Nephron progenitor cell (in vitro differentiated cells): ENCODE results near the gene HOXA3.

Source experiments
- DNase-seq: peaks from one replicate; pipeline ENCODE4 v3.0.0; 2021
- H3K27ac Mint-ChIP-seq: 2 replicates; pipeline ENCODE4 v1.8.0; 2021; ENCODE audit warnings: mild to moderate bottlenecking, moderate library complexity, mixed read lengths
- H3K27me3 Mint-ChIP-seq: 2 replicates; pipeline ENCODE4 v1.8.0; 2021; ENCODE audit warnings: mild to moderate bottlenecking, low read depth, mixed read lengths; ENCODE audit not compliant: poor library complexity
- H3K36me3 Mint-ChIP-seq: 2 replicates; pipeline ENCODE4 v1.8.0; 2021; ENCODE audit warnings: low read depth, mixed read lengths
- H3K4me1 Mint-ChIP-seq: 2 replicates; pipeline ENCODE4 v1.8.0; 2021; ENCODE audit warnings: mixed read lengths
- H3K4me3 Mint-ChIP-seq: 2 replicates; pipeline ENCODE4 v1.8.0; 2021; ENCODE audit warnings: mild to moderate bottlenecking, moderate library complexity, mixed read lengths
- H3K9me3 Mint-ChIP-seq: 2 replicates; pipeline ENCODE4 v1.8.0; 2021; ENCODE audit warnings: mild to moderate bottlenecking, moderate library complexity, mixed read lengths
- TF ChIP-seq, protein P1 (sequence below): fragments of 200-600 bp; sonication (generic); IDR thresholded peaks from 2 replicates; pipeline ENCODE4 v1.5.0; 2021; ENCODE audit warnings: antibody characterized with exemption

Gene HOXA3

DNA sequence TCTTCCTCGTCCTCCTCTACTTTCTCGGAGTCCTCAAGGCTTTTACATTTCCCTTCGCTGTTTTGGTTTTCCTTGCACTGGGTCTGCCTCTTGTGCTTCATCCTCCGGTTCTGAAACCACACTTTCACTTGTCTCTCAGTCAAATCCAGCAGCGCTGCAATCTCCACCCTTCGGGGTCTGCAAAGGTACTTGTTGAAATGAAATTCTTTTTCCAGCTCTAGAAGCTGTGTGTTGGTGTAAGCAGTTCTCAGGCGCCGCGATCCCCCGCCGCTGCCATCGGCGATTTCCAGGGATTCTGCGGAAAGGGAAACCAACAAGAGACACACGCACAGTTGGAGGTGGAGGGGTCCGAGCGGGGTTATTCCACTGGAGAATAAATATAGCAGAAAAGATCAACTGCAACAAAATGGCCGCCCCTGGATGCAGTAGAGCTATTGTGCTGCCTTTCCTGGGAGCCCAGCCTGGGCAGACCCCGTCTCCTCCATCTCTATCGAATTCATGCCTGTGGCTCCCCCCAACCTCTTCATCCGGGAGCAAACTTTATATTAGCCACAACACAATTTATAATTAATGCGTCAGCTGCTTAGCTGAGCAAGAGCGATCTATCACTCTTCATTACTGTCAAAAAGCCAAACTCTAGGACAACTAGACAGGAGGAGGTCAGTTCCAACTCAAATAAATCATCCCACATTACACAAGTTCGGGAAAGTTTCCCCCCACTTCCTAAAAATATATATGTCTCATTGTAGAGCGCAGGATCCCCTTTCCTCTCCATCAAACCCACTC lies 51.0 kb downstream of the HOXA3 start:
- peak overlapping the region; percentile 100 for H3K27ac Mint-ChIP-seq
- peaks cover 72% of the 10 kb centered on the region for H3K4me1 Mint-ChIP-seq
- H3K4me3 Mint-ChIP-seq = peak overlapping the region; percentile 99

DNA sequence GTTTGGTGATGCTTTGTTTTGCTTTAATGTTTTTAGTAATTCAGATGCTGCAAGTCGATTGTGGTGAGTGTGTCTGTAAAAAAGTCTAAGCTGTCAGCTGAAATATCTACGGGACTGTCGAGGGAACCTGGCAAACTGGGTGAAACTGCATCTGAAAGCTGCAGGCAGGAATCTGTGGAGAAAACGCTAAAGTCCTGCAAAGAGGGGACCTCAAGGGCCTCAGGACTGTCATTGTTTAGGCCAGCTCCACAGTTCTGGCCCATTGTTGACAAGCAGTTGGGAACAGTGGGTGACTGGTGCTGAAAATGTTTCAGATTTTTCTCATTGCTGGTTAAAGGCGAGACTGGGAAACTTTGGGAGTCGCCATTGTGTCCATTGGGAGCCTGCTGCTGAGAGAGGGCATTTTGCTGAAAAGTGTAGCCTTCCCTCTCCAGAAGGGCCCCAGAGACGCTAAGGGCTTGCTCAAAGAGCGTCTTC lies 51.7 kb downstream of the HOXA3 start:
- Mint-ChIP-seq H3K4me1 (peaks cover 66% of the 10 kb centered on the region), H3K4me3 (peak overlapping the region; percentile 99), H3K36me3 (peaks cover 52% of the 10 kb centered on the region), H3K27ac (peak overlapping the region; percentile 100), H3K9me3 (no peaks in the 10 kb centered on the region), H3K27me3 (no peaks in the 10 kb centered on the region)
- DNase-seq = no peak
- TF ChIP-seq, protein P1, sequence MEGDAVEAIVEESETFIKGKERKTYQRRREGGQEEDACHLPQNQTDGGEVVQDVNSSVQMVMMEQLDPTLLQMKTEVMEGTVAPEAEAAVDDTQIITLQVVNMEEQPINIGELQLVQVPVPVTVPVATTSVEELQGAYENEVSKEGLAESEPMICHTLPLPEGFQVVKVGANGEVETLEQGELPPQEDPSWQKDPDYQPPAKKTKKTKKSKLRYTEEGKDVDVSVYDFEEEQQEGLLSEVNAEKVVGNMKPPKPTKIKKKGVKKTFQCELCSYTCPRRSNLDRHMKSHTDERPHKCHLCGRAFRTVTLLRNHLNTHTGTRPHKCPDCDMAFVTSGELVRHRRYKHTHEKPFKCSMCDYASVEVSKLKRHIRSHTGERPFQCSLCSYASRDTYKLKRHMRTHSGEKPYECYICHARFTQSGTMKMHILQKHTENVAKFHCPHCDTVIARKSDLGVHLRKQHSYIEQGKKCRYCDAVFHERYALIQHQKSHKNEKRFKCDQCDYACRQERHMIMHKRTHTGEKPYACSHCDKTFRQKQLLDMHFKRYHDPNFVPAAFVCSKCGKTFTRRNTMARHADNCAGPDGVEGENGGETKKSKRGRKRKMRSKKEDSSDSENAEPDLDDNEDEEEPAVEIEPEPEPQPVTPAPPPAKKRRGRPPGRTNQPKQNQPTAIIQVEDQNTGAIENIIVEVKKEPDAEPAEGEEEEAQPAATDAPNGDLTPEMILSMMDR = no peak

More for the DNA sequence above, 51.0 kb downstream of the HOXA3 start:
- DNase-seq = peak; percentile 52
- TF ChIP-seq, protein P1 = no peak
- H3K9me3 Mint-ChIP-seq = no peaks in the 10 kb centered on the region
- H3K36me3 Mint-ChIP-seq = peaks cover 57% of the 10 kb centered on the region
- H3K27me3 Mint-ChIP-seq = no peaks in the 10 kb centered on the region

DNA sequence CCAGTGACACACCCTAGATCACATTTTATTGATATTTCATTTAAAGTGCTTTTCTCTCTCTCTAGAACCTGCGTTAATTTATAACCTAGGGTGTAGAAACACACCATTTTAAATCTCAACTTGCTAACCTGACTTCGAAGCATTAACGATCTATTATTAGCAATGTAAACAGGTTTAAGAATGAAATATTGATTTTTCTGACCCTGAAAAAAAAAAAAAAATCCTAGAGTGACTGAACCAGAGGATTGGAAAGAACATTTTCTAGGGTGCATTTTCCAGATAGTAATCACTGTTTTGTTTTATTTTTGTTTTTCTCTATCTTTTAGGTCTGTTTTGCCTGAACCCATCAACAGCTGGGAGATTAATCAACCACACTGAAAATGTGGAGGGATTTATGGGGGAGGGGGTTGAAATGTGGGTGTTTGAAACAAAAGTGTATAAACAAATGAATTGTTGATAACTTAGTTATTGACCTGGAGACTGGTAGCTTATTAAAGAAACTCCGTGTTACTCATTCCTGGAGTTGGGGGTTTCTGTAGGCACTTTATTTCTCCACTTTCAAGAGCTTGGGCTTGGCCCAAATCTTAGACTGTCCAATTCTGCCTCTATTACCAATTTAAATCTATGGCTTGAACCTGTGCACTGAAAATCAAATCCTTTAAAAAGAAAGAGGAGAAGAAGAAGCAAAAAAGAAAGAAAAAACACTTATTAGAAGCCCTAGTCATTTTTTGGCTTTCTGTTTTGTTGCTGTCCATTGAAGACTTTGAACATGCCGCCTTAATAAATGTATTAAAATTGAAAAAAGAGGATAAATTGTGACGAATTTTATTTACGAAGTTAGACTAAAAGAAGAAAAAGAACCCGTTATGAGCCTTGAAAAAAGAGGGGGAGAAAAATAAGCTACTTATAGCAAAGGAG lies 52.7 kb downstream of the HOXA3 start:
- peak overlapping the region; percentile 99 for H3K4me3 Mint-ChIP-seq
- H3K4me1 Mint-ChIP-seq = peaks cover 55% of the 10 kb centered on the region
- H3K36me3 Mint-ChIP-seq = peaks cover 48% of the 10 kb centered on the region
- no peaks in the 10 kb centered on the region for H3K27me3 Mint-ChIP-seq
- peak overlapping the region; percentile 100 for H3K27ac Mint-ChIP-seq
- TF ChIP-seq, protein P1 = no peak
- no peak for DNase-seq
- no peaks in the 10 kb centered on the region for H3K9me3 Mint-ChIP-seq

DNA sequence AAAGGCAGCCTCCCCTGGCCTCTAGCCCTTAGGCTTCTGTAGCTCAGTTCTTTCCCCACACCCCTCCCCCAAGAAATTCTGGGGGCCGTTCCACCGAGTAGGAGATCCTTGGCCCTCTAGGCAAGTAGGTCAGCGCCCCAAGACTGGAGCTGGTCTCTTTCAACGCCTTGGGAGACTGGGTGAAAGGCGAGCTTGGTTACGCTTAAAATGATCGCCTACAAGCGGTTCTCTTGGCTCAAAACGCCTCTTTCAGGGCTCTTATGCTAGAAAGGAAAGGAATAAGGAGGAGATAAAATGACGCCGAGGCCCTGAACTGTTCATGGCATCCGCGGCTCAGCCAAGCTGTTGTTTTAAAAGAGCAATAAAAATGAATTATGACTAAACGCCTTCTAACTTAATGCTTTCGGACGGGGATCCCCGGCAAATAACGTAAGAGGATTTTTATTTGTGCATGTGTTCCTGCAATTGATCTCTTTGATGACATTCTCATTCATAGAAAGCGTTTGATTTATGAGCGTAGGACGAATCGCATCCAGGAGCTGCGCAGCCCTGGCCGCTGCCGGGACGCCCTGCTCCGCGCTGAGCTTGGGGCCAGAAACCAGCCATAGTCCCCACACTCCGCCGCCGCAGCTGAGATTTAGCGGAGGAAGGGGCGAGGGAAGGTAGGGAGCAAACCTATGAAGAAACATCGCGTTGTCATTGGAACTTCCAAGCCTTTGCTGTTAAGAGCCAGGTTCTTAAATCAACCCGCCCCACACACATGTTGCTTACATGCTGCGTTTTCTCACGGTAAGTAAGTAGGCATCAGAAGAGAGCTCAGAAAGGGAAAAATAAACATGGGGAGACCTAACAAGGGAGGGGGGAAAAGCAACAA lies 53.6 kb downstream of the HOXA3 start:
- Mint-ChIP-seq H3K4me1 (peaks cover 50% of the 10 kb centered on the region), H3K4me3 (peak overlapping the region; percentile 99), H3K27ac (peak overlapping the region; percentile 100)

More for the DNA sequence above, 53.6 kb downstream of the HOXA3 start:
- peaks cover 57% of the 10 kb centered on the region for H3K36me3 Mint-ChIP-seq
- peak; percentile 77 for DNase-seq
- TF ChIP-seq, protein P1 = no peak
- peaks cover 3% of the 10 kb centered on the region for H3K27me3 Mint-ChIP-seq
- no peaks in the 10 kb centered on the region for H3K9me3 Mint-ChIP-seq
